ENCODE measurements around the gene USB1.

GRCh38 chr16:57976331-57976796, 24.8 kb upstream of the USB1 start:
- no peak for TF ChIP-seq CTCF (IDR thresholded peaks at IDR 0.05)
- no peak for TF ChIP-seq POLR2A (IDR thresholded peaks at IDR 0.05)
- TF ChIP-seq POLR2AphosphoS5 (IDR thresholded peaks at IDR 0.05; ENCODE audit: insufficient read depth in 1 of 2, low read depth in 1 of 2) = no peak

Measured in vagina (tissue), 2 donors.